Right lobe of liver (tissue), 6 donors: ENCODE measurements around the gene RCBTB1. TPM values are rescaled to one million over a fixed set of nuclear protein-coding genes. Genes with fewer than 3 reads are reported as not detected.

Experiments used
- ATAC-seq, 4 donors: fragments of 200-7000 bp; cut with Tn5 transposase; one replicate each; pipeline ENCODE4 v1.9.1; 2020; ENCODE audit warnings: mild to moderate bottlenecking in 4 of 4, moderate library complexity in 4 of 4
- DNase-seq, 3 donors: peaks; one replicate each; pipeline ENCODE4 v3.0.0-alpha.2; 2020
- H3K27ac ChIP-seq, 3 donors: fragments of 200-600 bp; one replicate each; pipeline ENCODE4 v1.8.0; 2022
- H3K27me3 ChIP-seq, 2 donors: fragments of 200-600 bp; one replicate each; pipeline ENCODE4 v1.8.0; 2022
- H3K36me3 ChIP-seq, 4 donors: fragments of 200-600 bp; sonication (generic) in 1 of 4; one replicate each; pipeline versions ENCODE4 v1.5.1 to v1.8.0; 2017 to 2022; ENCODE audit warnings: control low read depth in 1 of 4
- H3K4me1 ChIP-seq, 4 donors: fragments of 200-600 bp; sonication (generic) in 1 of 4; one replicate each; pipeline versions ENCODE4 v1.5.1 to v1.8.0; 2017 to 2022; ENCODE audit warnings: control low read depth in 1 of 4
- H3K4me3 ChIP-seq, 3 donors: fragments of 200-600 bp; one replicate each; pipeline ENCODE4 v1.8.0; 2022
- H3K9me3 ChIP-seq, 4 donors: fragments of 200-600 bp; sonication (generic) in 1 of 4; one replicate each; pipeline versions ENCODE4 v1.5.1 to v1.8.0; 2017 to 2022; ENCODE audit warnings: control low read depth in 1 of 4
- CTCF ChIP-seq, 4 donors: fragments of 200-600 bp in 3 of 4; fragments of 450-650 bp in 1 of 4; IDR thresholded peaks; one replicate each; pipeline versions ENCODE4 v1.5.1 to v1.8.0; 2016 to 2022; ENCODE audit warnings: antibody characterized with exemption in 4 of 4, mild to moderate bottlenecking in 2 of 4
- POLR2A ChIP-seq: fragments of 450-650 bp; IDR thresholded peaks from one replicate; pipeline ENCODE4 v1.6.1; 2017; ENCODE audit warnings: antibody characterized with exemption, mild to moderate bottlenecking
- WGBS: methylation state at CpG from one replicate; pipeline ENCODE4 v1.1.6; 2018; ENCODE audit warnings: low coverage, low lambda C conversion rate; ENCODE audit not compliant: insufficient coverage; ENCODE audit errors: missing lambda C conversion rate; 5-methylcytosine and 5-hydroxymethylcytosine counted together
- intact Hi-C, 2 donors: fragments of 100-400 bp; cut with DNase I; formaldehyde crosslinking; loops; one replicate each; pipeline versions ENCODE4 v1.11.2 to v1.14.1; 2022
- total RNA-seq, 6 experiments: library from RNA; depleted of rRNA in 2 of 6; stranded (reverse); fragments of >200 nt in 2 of 6; fragmentation: NEBNext Ultra II Directional in 3 of 6; extraction: Animal tissue kit (Norgen Biotek cat#: 25700) in 3 of 6; gene quantifications; one replicate each; pipeline versions ENCODE4 v1.1.0 to v1.2.4, GENCODE V29; 2016 to 2023
- donor health status: DM: no; HTN: yes; CAD: no.
- donor health status: DM: no; HTN: no; CAD: no.
- donor health status: DM: no; HTN: no; CAD: no.
- donor health status: DM: no; HTN: yes; CAD: no.
- donor health status: DM: no; HTN: yes; CAD: no.

Gene RCBTB1
- total RNA-seq, 6 experiments from 2014 or later: 5.8 to 9.5 (median 7.3) TPM

GRCh38 chr13:49549289-49549688, 36.1 kb downstream of the RCBTB1 start:
- 64% methylated on average over 5 of the region's 15 CpGs for WGBS
- peak in 3 of 4 donors; percentile 29 to 50 (median 29) for ATAC-seq
- Histone ChIP-seq H3K27me3 (no peaks in the 10 kb centered on the region), H3K9me3 (no peaks in the 10 kb centered on the region), H3K36me3 (peaks cover 0 to 8% (median 4%) of the 10 kb centered on the region in 4 donors), H3K27ac (no peak overlapping the region), H3K4me3 (no peak overlapping the region), H3K4me1 (no peaks in the 10 kb centered on the region)
- TF ChIP-seq CTCF (IDR thresholded peaks at IDR 0.05) (peak in 2 of 4 donors; percentile 13 to 15), POLR2A (no peak)
- intact Hi-C loops: no loop called here
- no peak for DNase-seq

- intact Hi-C loops: no loop called here
- TF ChIP-seq CTCF (IDR thresholded peaks at IDR 0.05) (no peak), POLR2A (no peak)
- H3K4me1 ChIP-seq: no peaks in the 10 kb centered on the region
- ATAC-seq (no peak), DNase-seq (no peak)
- H3K27ac ChIP-seq: no peak overlapping the region
- no peak overlapping the region for H3K4me3 ChIP-seq
- no peaks in the 10 kb centered on the region for H3K27me3 ChIP-seq
- H3K9me3 ChIP-seq: no peaks in the 10 kb centered on the region
- peaks cover 0 to 9% (median 5%) of the 10 kb centered on the region in 4 donors for H3K36me3 ChIP-seq
- WGBS: 94% methylated on average over 8 of the region's 9 CpGs
Observed at GRCh38 chr13:49546561-49546960, 38.8 kb downstream of the RCBTB1 start.

GRCh38 chr13:49545661-49546060, 39.7 kb downstream of the RCBTB1 start:
- Histone ChIP-seq H3K9me3 (no peaks in the 10 kb centered on the region), H3K27ac (no peak overlapping the region), H3K27me3 (no peaks in the 10 kb centered on the region), H3K36me3 (peaks cover 0 to 11% (median 6%) of the 10 kb centered on the region in 4 donors), H3K4me3 (no peak overlapping the region), H3K4me1 (no peaks in the 10 kb centered on the region)
- no peak for TF ChIP-seq POLR2A
- no peak for TF ChIP-seq CTCF (IDR thresholded peaks at IDR 0.05)
- intact Hi-C loops: no loop called here
- 90% methylated on average over 2 of the region's 4 CpGs for WGBS
- DNase-seq: no peak
- no peak for ATAC-seq

- Histone ChIP-seq H3K4me3 (no peak overlapping the region), H3K27ac (no peak overlapping the region), H3K4me1 (no peaks in the 10 kb centered on the region), H3K36me3 (peaks cover 0 to 16% (median 7%) of the 10 kb centered on the region in 4 donors), H3K27me3 (no peaks in the 10 kb centered on the region), H3K9me3 (no peaks in the 10 kb centered on the region)
- ATAC-seq: no peak
- WGBS: 95% methylated on average over 3 of the region's 3 CpGs
- no peak for TF ChIP-seq CTCF (IDR thresholded peaks at IDR 0.05)
- TF ChIP-seq POLR2A: no peak
- DNase-seq: no peak
- intact Hi-C loops: no loop called here
Observed at GRCh38 chr13:49543656-49544055, 41.7 kb downstream of the RCBTB1 start.

- ATAC-seq: peak; percentile 25 to 53 (median 44)
- no peak for DNase-seq
- intact Hi-C loops: no loop called here
- Histone ChIP-seq H3K27me3 (no peaks in the 10 kb centered on the region), H3K27ac (peak overlapping the region in 1 of 3 donors; percentile 16), H3K4me1 (no peaks in the 10 kb centered on the region), H3K4me3 (no peak overlapping the region), H3K36me3 (peaks cover 0 to 16% (median 6%) of the 10 kb centered on the region in 4 donors), H3K9me3 (no peaks in the 10 kb centered on the region)
- TF ChIP-seq POLR2A: no peak
- no peak for TF ChIP-seq CTCF (IDR thresholded peaks at IDR 0.05)
- WGBS: 49% methylated on average over 7 of the region's 7 CpGs
Observed at GRCh38 chr13:49540552-49540951, 44.8 kb downstream of the RCBTB1 start.
